IMR-90 (cell line): ENCODE measurements around the gene HDAC10. TPM values are rescaled to one million over a fixed set of nuclear protein-coding genes. Genes with fewer than 3 reads are reported as not detected.

Experiments
- ATAC-seq: fragments of 200-7000 bp; cut with Tn5 transposase; 2 replicates; pipeline ENCODE4 v1.9.1; 2020; ENCODE audit warnings: low read depth, mild to moderate bottlenecking, moderate library complexity
- BruUV-seq: library from RNA; stranded (reverse); fragments of 400-500 nt; replicated peaks from 2 replicates; lab custom pipeline; 2021; lab: Mats Ljungman, UMichigan
- CTCF ChIA-PET: fragments of 300-600 bp; formaldehyde crosslinking; extraction: SDS; loops from one replicate; lab custom pipeline; 2021; ENCODE audit warnings: antibody characterized with exemption; lab: Yijun Ruan, JAX
- POLR2A ChIA-PET: fragments of 300-600 bp; sonication (Branson Sonifier 250); formaldehyde crosslinking; loops from one replicate; lab custom pipeline; 2022; ENCODE audit warnings: antibody characterized with exemption; ENCODE audit not compliant: unreplicated experiment; lab: Charles Lee
- DNase-seq: peaks from one replicate; pipeline ENCODE4 v3.0.0; 2013
- H2AFZ ChIP-seq: replicated peaks from 2 replicates; pipeline ENCODE3; 2013; ENCODE audit warnings: low read length, mild to moderate bottlenecking; ENCODE audit not compliant: poor library complexity
- H2AK5ac ChIP-seq: 2 replicates; pipeline ENCODE4 v1.6.1; 2013; ENCODE audit warnings: low read depth, low read length, inconsistent platforms
- H2AK9ac ChIP-seq: replicated peaks from 2 replicates; pipeline ENCODE3; 2013; ENCODE audit warnings: mild to moderate bottlenecking, low read depth, low read length, moderate library complexity; ENCODE audit not compliant: poor library complexity
- H2BK120ac ChIP-seq: 2 replicates; pipeline ENCODE4 v1.6.1; 2013; ENCODE audit warnings: low read depth, low read length, inconsistent platforms
- H2BK15ac ChIP-seq: 3 replicates; pipeline ENCODE4 v1.6.1; 2013; ENCODE audit warnings: low read depth, low read length, inconsistent platforms
- H2BK20ac ChIP-seq: 2 replicates; pipeline ENCODE4 v1.6.1; 2013; ENCODE audit warnings: low read depth, mild to moderate bottlenecking, inconsistent platforms, low read length, moderate library complexity
- H2BK5ac ChIP-seq: 2 replicates; pipeline ENCODE4 v1.6.1; 2013; ENCODE audit warnings: mild to moderate bottlenecking, low read depth, low read length, inconsistent platforms; ENCODE audit not compliant: poor library complexity, severe bottlenecking
- H3K14ac ChIP-seq: replicated peaks from 2 replicates; pipeline ENCODE4 v1.6.1; 2013; ENCODE audit warnings: low read depth, low read length, inconsistent platforms
- H3K18ac ChIP-seq: 2 replicates; pipeline ENCODE4 v1.6.1; 2013; ENCODE audit warnings: low read depth, low read length, control low read depth
- H3K23ac ChIP-seq: 2 replicates; pipeline ENCODE4 v1.6.1; 2013; ENCODE audit warnings: low read depth, low read length, inconsistent platforms
- H3K27ac ChIP-seq: 2 replicates; pipeline ENCODE4 v1.5.1; 2013; ENCODE audit warnings: mild to moderate bottlenecking, control low read depth, low read length; ENCODE audit not compliant: insufficient read depth
- H3K27me3 ChIP-seq: 2 replicates; pipeline ENCODE4 v1.6.1; 2013; ENCODE audit warnings: low read length; ENCODE audit not compliant: control insufficient read depth, insufficient read depth
- H3K36me3 ChIP-seq: 2 replicates; pipeline ENCODE4 v1.6.1; 2013; ENCODE audit warnings: low read length, mixed read lengths; ENCODE audit not compliant: control insufficient read depth, insufficient read depth
- H3K4ac ChIP-seq: 2 replicates; pipeline ENCODE4 v1.6.1; 2013; ENCODE audit warnings: low read depth, low read length, inconsistent platforms
- H3K4me1 ChIP-seq: 2 replicates; pipeline ENCODE4 v1.6.1; 2013; ENCODE audit warnings: low read length, mixed read lengths; ENCODE audit not compliant: control insufficient read depth, insufficient read depth
- H3K4me2 ChIP-seq: 2 replicates; pipeline ENCODE4 v1.6.1; 2013; ENCODE audit warnings: low read depth, mild to moderate bottlenecking, control low read depth, low read length, moderate library complexity
- H3K4me3 ChIP-seq: 2 replicates; pipeline ENCODE4 v1.5.1; 2013; ENCODE audit warnings: low read depth, mild to moderate bottlenecking, control low read depth, low read length, moderate library complexity; ENCODE audit not compliant: insufficient read depth
- H3K56ac ChIP-seq: 2 replicates; pipeline ENCODE4 v1.6.1; 2013; ENCODE audit warnings: low read length, inconsistent platforms; ENCODE audit not compliant: insufficient read depth; ENCODE audit errors: extremely low read depth
- H3K79me1 ChIP-seq, 2 experiments: 2 replicates each; pipeline ENCODE4 v1.6.1; 2013; ENCODE audit warnings: low read length in 2 of 2, inconsistent platforms in 1 of 2, low read depth in 1 of 2
- H3K9ac ChIP-seq: 2 replicates; pipeline ENCODE4 v1.6.1; 2013; ENCODE audit warnings: low read depth, low read length, control low read depth
- H3K9me1 ChIP-seq: 2 replicates; pipeline ENCODE4 v1.6.1; 2013; ENCODE audit warnings: low read length, inconsistent platforms; ENCODE audit not compliant: insufficient read depth
- H3K9me3 ChIP-seq: 2 replicates; pipeline ENCODE4 v1.6.1; 2013; ENCODE audit warnings: low read length; ENCODE audit not compliant: control insufficient read depth, insufficient read depth
- H4K20me1 ChIP-seq: 2 replicates; pipeline ENCODE4 v1.6.1; 2013; ENCODE audit warnings: low read length, inconsistent platforms; ENCODE audit not compliant: insufficient read depth
- H4K5ac ChIP-seq: 2 replicates; pipeline ENCODE4 v1.6.1; 2013; ENCODE audit warnings: mild to moderate bottlenecking, low read depth, low read length, control low read depth
- H4K8ac ChIP-seq, 2 experiments: 2 replicates each; pipeline ENCODE4 v1.6.1; 2013; ENCODE audit warnings: low read depth in 2 of 2, low read length in 2 of 2, control low read depth in 1 of 2, inconsistent platforms in 1 of 2
- H4K91ac ChIP-seq: 2 replicates; pipeline ENCODE4 v1.6.1; 2013; ENCODE audit warnings: low read depth, low read length, inconsistent platforms; ENCODE audit not compliant: insufficient read depth
- BHLHE40 ChIP-seq: fragments of 150-350 bp; IDR thresholded peaks from 2 replicates; pipeline ENCODE4 v1.6.1; 2016; ENCODE audit warnings: mild to moderate bottlenecking, low read depth, low read length
- MXI1 ChIP-seq: IDR thresholded peaks from 2 replicates; pipeline ENCODE4 v1.6.1; 2012; ENCODE audit warnings: low read depth, mild to moderate bottlenecking, low read length, moderate library complexity, borderline replicate concordance
- RCOR1 ChIP-seq: IDR thresholded peaks from 2 replicates; pipeline ENCODE4 v1.6.1; 2012; ENCODE audit warnings: mild to moderate bottlenecking, low read length, improper control_type of control experiment; ENCODE audit not compliant: insufficient replicate concordance
- USF2 ChIP-seq: fragments of 150-350 bp; IDR thresholded peaks from 2 replicates; pipeline ENCODE4 v1.6.1; 2017; ENCODE audit warnings: mild to moderate bottlenecking, antibody characterized with exemption, low read length, low read depth
- WGBS, 2 experiments: methylation state at CpG; one replicate each; pipeline versions ENCODE4 v1.1.5 to v1.1.7; 2013; ENCODE audit warnings: missing lambda C conversion rate in 2 of 2; ENCODE audit not compliant: insufficient read length in 1 of 2; ENCODE audit errors: extremely low coverage in 2 of 2; 5-methylcytosine and 5-hydroxymethylcytosine counted together
- dilution Hi-C: fragments of 300-500 bp; cut with HindIII; formaldehyde crosslinking; loops from one replicate; pipeline ENCODE4 v1.14.3; 2018; ENCODE audit warnings: low sequenced_read_pairs; ENCODE audit not compliant: unreplicated experiment
- in situ Hi-C: fragments of 300-500 bp; cut with MboI; formaldehyde crosslinking; loops from 3 replicates; pipeline ENCODE4 v1.14.3; 2019; ENCODE audit warnings: low sequenced_read_pairs, inconsistent platforms, mixed read lengths
- intact Hi-C: fragments of 100-400 bp; cut with micrococcal nuclease; formaldehyde crosslinking; loops from 2 replicates; pipeline ENCODE4 v1.10.0; 2022
- polyA plus RNA-seq, 3 experiments: library from polyadenylated mRNA; depleted of rRNA; stranded (reverse); fragments of >200 nt; gene quantifications; 2 replicates each; pipeline ENCODE4 v1.2.3, GENCODE V29; 2012; ENCODE audit warnings: low replicate concordance in 1 of 3
- total RNA-seq: library from RNA; depleted of rRNA; stranded (reverse); fragments of >200 nt; gene quantifications from 2 replicates; pipeline ENCODE4 v1.2.3, GENCODE V29; 2012

HDAC10 gene
- total and polyA plus RNA-seq, 2 of the 4 experiments (the other 2 are of a cell fraction): 3.9 to 35.7 TPM

DNA sequence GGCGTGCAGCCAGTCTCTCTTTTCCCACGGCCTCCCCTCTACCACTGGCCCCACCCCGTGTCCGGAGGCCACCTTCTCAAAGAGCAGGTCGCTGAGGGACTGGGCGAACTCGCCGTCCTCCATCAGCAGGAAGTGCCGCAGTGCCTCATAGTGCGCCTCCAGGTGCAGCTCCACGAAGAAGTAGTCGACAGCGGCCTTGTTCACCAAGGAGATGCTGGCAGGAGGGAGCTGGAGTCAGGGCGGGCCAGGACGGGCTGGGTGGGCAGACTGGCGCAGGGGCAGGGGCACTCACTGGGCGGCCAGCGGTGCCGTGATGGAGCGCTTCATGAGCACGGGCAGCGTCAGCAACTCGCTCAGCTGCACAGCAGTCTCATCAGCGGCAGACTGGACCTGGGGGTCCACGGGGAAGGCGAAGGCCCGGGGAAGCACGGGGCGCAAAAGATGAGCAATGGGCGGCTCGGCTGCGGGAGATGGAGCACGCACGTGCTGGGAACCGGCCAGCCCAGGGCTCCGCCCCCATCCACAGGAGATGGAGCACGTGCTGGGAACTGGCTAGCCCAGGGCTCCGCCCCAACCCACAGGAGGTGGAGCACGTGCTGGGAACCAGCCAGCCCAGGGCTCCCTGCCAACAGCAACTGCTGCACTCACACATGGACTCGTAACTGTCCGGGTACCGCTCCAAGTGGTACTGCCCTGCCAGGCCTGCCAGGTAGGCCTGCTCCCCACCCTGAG is 31.9 kb downstream of the HDAC10 start:
- POLR2A ChIA-PET: no interaction called here

More for the DNA sequence above, 31.9 kb downstream of the HDAC10 start:
- no peak overlapping the region for H3K56ac ChIP-seq
- no peak overlapping the region for H2BK20ac ChIP-seq
- peak; percentile 74 for DNase-seq
- H4K20me1 ChIP-seq: peaks cover 41% of the 10 kb centered on the region
- 76% methylated on average over 27 of the region's 42 CpGs; no CpG with 5 or more reads in 1 of the 2 experiments for WGBS, 2 experiments
- H3K14ac ChIP-seq: no peak overlapping the region
- no peaks in the 10 kb centered on the region for H3K27me3 ChIP-seq
- no peak overlapping the region for H4K5ac ChIP-seq
- peak overlapping the region; percentile 13 for H2AFZ ChIP-seq
- H3K23ac ChIP-seq: no peak overlapping the region
- BruUV-seq: no TSS peak
- no peak overlapping the region for H2BK120ac ChIP-seq
- ATAC-seq: peak; percentile 76
- H2AK9ac ChIP-seq: peak overlapping the region; percentile 52
- CTCF ChIA-PET: no interaction called here
- no peak overlapping the region for H3K18ac ChIP-seq
- intact Hi-C loops (no loop called here), dilution Hi-C loops (no loop called here), in situ Hi-C loops (loop anchor here (25.0 kb wide), 1 partner anchor 407 kb away; no protein-coding TSS in a partner anchor)
- no peak overlapping the region for H3K4me3 ChIP-seq
- peaks cover 6% of the 10 kb centered on the region; the same call in 1 of the 2 replicates for H3K9me1 ChIP-seq
- H4K91ac ChIP-seq: no peak overlapping the region
- H3K27ac ChIP-seq: no peak overlapping the region
- no peak overlapping the region for H3K9ac ChIP-seq
- TF ChIP-seq USF2 (peak; percentile 89), MXI1 (peak; percentile 86; the same call in 1 of the 2 replicates), RCOR1 (no peak), BHLHE40 (peak; percentile 98)
- H4K8ac ChIP-seq: no peak overlapping the region
- H3K4me2 ChIP-seq: no peak overlapping the region
- H3K4me1 ChIP-seq: no peaks in the 10 kb centered on the region
- H3K9me3 ChIP-seq: no peaks in the 10 kb centered on the region
- peaks cover 16 to 22% of the 10 kb centered on the region in 2 experiments for H3K79me1 ChIP-seq
- H2AK5ac ChIP-seq: no peak overlapping the region
- H2BK15ac ChIP-seq: no peak overlapping the region
- H3K4ac ChIP-seq: no peak overlapping the region
- H2BK5ac ChIP-seq: no peak overlapping the region
- peaks cover 80% of the 10 kb centered on the region for H3K36me3 ChIP-seq
